Measurements from ENCODE around the gene XPR1. TPM values are rescaled to one million over a fixed set of nuclear protein-coding genes. Genes with fewer than 3 reads are reported as not detected.

Gene XPR1
- total RNA-seq, 4 donors from 2014 or later = 16.8 to 25.3 (median 18.8) TPM

GRCh38 chr1:180930687-180931086, 298.9 kb downstream of the XPR1 start:
- H3K4me3 ChIP-seq = no peak overlapping the region
- H3K27ac ChIP-seq = no peak overlapping the region
- H3K36me3 ChIP-seq = peaks cover 0 to 64% (median 0%) of the 10 kb centered on the region in 3 donors
- 81 to 84% methylated on average over 5 of the region's 5 CpGs for WGBS, 2 donors
- peaks cover 0 to 31% (median 19%) of the 10 kb centered on the region in 4 donors for H3K4me1 ChIP-seq
- no peaks in the 10 kb centered on the region for H3K27me3 ChIP-seq
- no peak for DNase-seq (ENCODE audit: low spot score in 2 of 2)
- no peaks in the 10 kb centered on the region for H3K9me3 ChIP-seq
- TF ChIP-seq CTCF (IDR thresholded peaks at IDR 0.05) (no peak), POLR2A (IDR thresholded peaks at IDR 0.05) (no peak), EP300 (IDR thresholded peaks at IDR 0.05) (no peak)

- Histone ChIP-seq H3K36me3 (peaks cover 0 to 72% (median 0%) of the 10 kb centered on the region in 3 donors), H3K9me3 (no peaks in the 10 kb centered on the region), H3K4me1 (peaks cover 0 to 23% (median 12%) of the 10 kb centered on the region in 4 donors), H3K27me3 (no peaks in the 10 kb centered on the region), H3K27ac (no peak overlapping the region), H3K4me3 (no peak overlapping the region)
- no peak for TF ChIP-seq POLR2A (IDR thresholded peaks at IDR 0.05)
- no peak for TF ChIP-seq CTCF (IDR thresholded peaks at IDR 0.05)
- TF ChIP-seq EP300 (IDR thresholded peaks at IDR 0.05) = no peak
- DNase-seq (ENCODE audit: low spot score in 2 of 2) = no peak
- WGBS, 2 donors = 68 to 98% methylated on average over 3 to 4 of the region's 4 CpGs
Observed at GRCh38 chr1:180931529-180931928, 299.7 kb downstream of the XPR1 start.

- no peak for TF ChIP-seq CTCF (IDR thresholded peaks at IDR 0.05)
- TF ChIP-seq POLR2A (IDR thresholded peaks at IDR 0.05) = no peak
- TF ChIP-seq EP300 (IDR thresholded peaks at IDR 0.05) = no peak
- WGBS, 2 donors = 91 to 93% methylated on average over 4 of the region's 4 CpGs
- DNase-seq (ENCODE audit: low spot score in 2 of 2) = no peak
- Histone ChIP-seq H3K27ac (no peak overlapping the region), H3K9me3 (no peaks in the 10 kb centered on the region), H3K4me1 (peaks cover 0 to 14% (median 4%) of the 10 kb centered on the region in 4 donors), H3K27me3 (no peaks in the 10 kb centered on the region), H3K36me3 (peaks cover 0 to 80% (median 0%) of the 10 kb centered on the region in 3 donors), H3K4me3 (no peak overlapping the region)
Observed at GRCh38 chr1:180932378-180932777, 300.6 kb downstream of the XPR1 start.

GRCh38 chr1:180933141-180933540, 301.3 kb downstream of the XPR1 start:
- Histone ChIP-seq H3K27me3 (no peaks in the 10 kb centered on the region), H3K9me3 (no peaks in the 10 kb centered on the region), H3K4me3 (no peak overlapping the region), H3K36me3 (peaks cover 0 to 88% (median 0%) of the 10 kb centered on the region in 3 donors), H3K4me1 (peaks cover 0 to 7% (median under 1%) of the 10 kb centered on the region in 4 donors), H3K27ac (no peak overlapping the region)
- no peak for DNase-seq (ENCODE audit: low spot score in 2 of 2)
- TF ChIP-seq EP300 (IDR thresholded peaks at IDR 0.05) = no peak
- TF ChIP-seq POLR2A (IDR thresholded peaks at IDR 0.05) = no peak
- no peak for TF ChIP-seq CTCF (IDR thresholded peaks at IDR 0.05)

- peaks cover 0 to 91% (median 0%) of the 10 kb centered on the region in 3 donors for H3K36me3 ChIP-seq
- DNase-seq (ENCODE audit: low spot score in 2 of 2) = no peak
- TF ChIP-seq EP300 (IDR thresholded peaks at IDR 0.05) (no peak), POLR2A (IDR thresholded peaks at IDR 0.05) (no peak), CTCF (IDR thresholded peaks at IDR 0.05) (no peak)
Observed at GRCh38 chr1:180934563-180934962, 302.7 kb downstream of the XPR1 start.

More at GRCh38 chr1:180934563-180934962, 302.7 kb downstream of the XPR1 start:
- Histone ChIP-seq H3K4me1 (no peaks in the 10 kb centered on the region), H3K27me3 (no peaks in the 10 kb centered on the region), H3K27ac (no peak overlapping the region), H3K9me3 (no peaks in the 10 kb centered on the region), H3K4me3 (no peak overlapping the region)
- 74 to 83% methylated on average over 7 of the region's 7 CpGs for WGBS, 2 donors
